ENCODE data around the gene HTT.
"Not testable (repeated sequence)": the region's sequence is repeated elsewhere in the genome, so short reads cannot be mapped to it uniquely, and the experiment has no call there.

The HTT gene

DNA sequence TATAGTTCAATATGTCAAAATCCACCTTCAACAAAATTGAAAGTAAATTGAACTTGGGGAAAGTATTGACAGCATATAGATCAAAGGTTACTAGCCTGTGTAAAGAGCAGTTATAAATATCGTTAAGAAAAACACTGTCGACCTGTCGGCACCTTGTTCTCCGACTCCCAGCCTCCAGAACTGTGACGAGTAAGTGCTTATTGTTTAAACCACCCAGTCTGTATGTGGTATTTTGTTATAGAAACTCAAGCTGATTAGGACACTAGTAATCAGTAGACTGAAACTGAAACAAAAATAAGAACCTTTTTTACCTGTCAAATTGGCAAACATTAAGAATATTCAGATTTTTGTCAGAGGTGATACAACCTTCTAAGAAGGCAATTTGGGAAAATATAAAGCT lies 17.0 kb downstream of the HTT start:
- no peak for TF ChIP-seq CTCF (IDR thresholded peaks at IDR 0.05; ENCODE audit: low read depth, low read length)
- DNase-seq (ENCODE audit: low read depth in 2 of 2), result no peak
- H3K4me3 ChIP-seq (replicated peaks in 1 of 2; ENCODE audit: low read depth in 2 of 2, low read length in 2 of 2), result no peak overlapping the region

GRCh38 chr4:3094701-3095100 lies 20.2 kb downstream of the HTT start:
- not testable (repeated sequence) for H3K4me3 ChIP-seq (replicated peaks in 1 of 2; ENCODE audit: low read depth in 2 of 2, low read length in 2 of 2); DNase-seq (ENCODE audit: low read depth in 2 of 2)

- TF ChIP-seq CTCF (IDR thresholded peaks at IDR 0.05; ENCODE audit: low read depth, low read length), result no peak
- no peak for DNase-seq (ENCODE audit: low read depth in 2 of 2)
- H3K4me3 ChIP-seq (replicated peaks in 1 of 2; ENCODE audit: low read depth in 2 of 2, low read length in 2 of 2), result no peak overlapping the region
These were observed 21.7 kb downstream of the HTT start for GRCh38 chr4:3096202-3096601.

GRCh38 chr4:3098346-3098745 lies 23.9 kb downstream of the HTT start:
- no peak overlapping the region for H3K4me3 ChIP-seq (replicated peaks in 1 of 2; ENCODE audit: low read depth in 2 of 2, low read length in 2 of 2)
- TF ChIP-seq CTCF (IDR thresholded peaks at IDR 0.05; ENCODE audit: low read depth, low read length), result no peak
- no peak for DNase-seq (ENCODE audit: low read depth in 2 of 2)

DNA sequence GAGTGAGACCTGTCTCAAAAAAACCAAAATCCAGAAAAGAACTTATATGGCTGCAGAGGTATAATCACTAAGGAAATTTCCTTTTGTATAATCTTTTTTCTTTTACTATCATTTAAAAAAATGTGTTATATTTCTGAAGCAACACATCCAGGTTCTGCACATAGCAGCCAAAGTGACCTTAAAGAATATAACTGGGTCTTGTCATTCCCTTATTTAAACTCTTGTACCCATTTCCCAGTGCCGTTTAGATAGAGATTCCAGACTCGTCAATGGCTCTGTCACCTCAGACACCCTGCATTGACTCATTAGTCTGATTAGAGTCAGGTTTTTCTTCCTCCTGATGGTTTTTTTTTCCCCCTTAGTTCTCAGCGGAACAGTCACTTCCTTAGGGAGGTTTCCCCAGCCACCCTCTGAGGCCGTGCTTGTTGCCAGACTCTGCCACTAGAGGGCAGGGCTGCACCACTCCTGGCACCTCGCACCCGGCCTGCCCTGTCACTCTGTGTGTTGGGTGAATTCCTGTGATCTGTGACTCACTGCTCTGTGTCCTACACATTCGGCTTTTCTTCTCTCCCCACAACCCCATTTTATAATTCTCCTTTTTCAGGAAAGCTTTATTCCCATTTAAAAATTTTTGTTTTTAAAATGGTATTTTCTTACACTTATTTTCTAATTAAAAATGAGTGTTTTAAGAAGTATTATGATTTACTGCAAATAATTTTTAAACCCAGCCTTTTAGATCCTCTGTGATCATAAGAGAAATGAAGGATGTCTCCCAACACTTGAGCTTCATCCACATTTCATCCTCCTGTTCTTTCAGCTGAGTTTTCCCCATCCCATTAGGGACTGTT lies 32.1 kb downstream of the HTT start:
- no peak overlapping the region for H3K4me3 ChIP-seq (replicated peaks in 1 of 2; ENCODE audit: low read depth in 2 of 2, low read length in 2 of 2)
- TF ChIP-seq CTCF (IDR thresholded peaks at IDR 0.05; ENCODE audit: low read depth, low read length), result peak; percentile 97
- peak; percentile 91 to 94 for DNase-seq (ENCODE audit: low read depth in 2 of 2)

DNA sequence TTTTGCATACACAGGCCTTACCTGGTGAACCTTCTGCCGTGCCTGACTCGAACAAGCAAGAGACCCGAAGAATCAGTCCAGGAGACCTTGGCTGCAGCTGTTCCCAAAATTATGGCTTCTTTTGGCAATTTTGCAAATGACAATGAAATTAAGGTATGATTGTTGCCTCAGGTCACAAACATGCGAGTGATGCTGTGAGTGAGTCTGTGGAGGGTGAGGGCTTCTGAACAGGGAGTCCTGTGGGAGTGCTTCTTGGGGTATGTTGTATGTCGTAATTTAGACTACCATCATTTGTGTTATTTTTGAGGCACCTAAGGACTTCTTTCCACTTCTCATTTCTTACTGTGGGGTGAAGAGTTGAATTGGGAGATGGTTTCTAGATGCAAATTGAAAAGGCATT lies 32.8 kb downstream of the HTT start:
- peak in 1 of 2 donors; percentile 37 for DNase-seq (ENCODE audit: low read depth in 2 of 2)
- TF ChIP-seq CTCF (IDR thresholded peaks at IDR 0.05; ENCODE audit: low read depth, low read length), result no peak
- H3K4me3 ChIP-seq (replicated peaks in 1 of 2; ENCODE audit: low read depth in 2 of 2, low read length in 2 of 2), result no peak overlapping the region

GRCh38 chr4:3107691-3108121 lies 33.2 kb downstream of the HTT start:
- peak in 1 of 2 donors; percentile 51 for DNase-seq (ENCODE audit: low read depth in 2 of 2)
- no peak for TF ChIP-seq CTCF (IDR thresholded peaks at IDR 0.05; ENCODE audit: low read depth, low read length)
- no peak overlapping the region for H3K4me3 ChIP-seq (replicated peaks in 1 of 2; ENCODE audit: low read depth in 2 of 2, low read length in 2 of 2)
